ENCODE results near the gene MAML2. TPM values are rescaled to one million over a fixed set of nuclear protein-coding genes. Genes with fewer than 3 reads are reported as not detected.

The MAML2 gene
- total RNA-seq, 2 donors from 2014 or later, result 29.2 to 34.9 TPM

DNA sequence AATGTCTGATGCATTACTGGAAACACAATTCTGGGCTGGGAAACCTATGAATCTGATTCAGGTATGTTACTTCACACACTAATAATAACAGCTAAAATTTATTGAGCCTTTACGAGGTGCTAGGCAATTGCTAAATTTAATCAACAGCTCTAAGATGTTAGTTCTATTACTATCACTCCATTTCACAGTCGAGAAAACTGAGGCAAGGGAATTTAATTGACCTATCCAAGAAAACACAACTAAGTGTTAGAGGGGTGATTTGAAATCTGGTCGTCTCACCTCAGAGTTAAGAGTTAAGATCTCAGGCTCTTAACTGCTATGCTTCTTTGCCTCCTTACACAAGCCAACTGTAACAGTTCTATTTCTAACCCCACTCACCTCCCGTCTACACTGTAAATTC is 8.8 kb downstream of the MAML2 start:
- ATAC-seq (no peak), DNase-seq (no peak)
- H3K4me1 Mint-ChIP-seq, result peaks cover 64% of the 10 kb centered on the region
- H3K4me3 Mint-ChIP-seq, result no peak overlapping the region
- H3K27ac Mint-ChIP-seq, result no peak overlapping the region
- peaks cover 5% of the 10 kb centered on the region for H3K36me3 Mint-ChIP-seq (ENCODE audit: low read depth)
- no peaks in the 10 kb centered on the region for H3K27me3 Mint-ChIP-seq
- H3K9me3 ChIP-seq (ENCODE audit: control insufficient read depth, low read length, poor library complexity, severe bottlenecking), result peaks cover 3% of the 10 kb centered on the region

DNA sequence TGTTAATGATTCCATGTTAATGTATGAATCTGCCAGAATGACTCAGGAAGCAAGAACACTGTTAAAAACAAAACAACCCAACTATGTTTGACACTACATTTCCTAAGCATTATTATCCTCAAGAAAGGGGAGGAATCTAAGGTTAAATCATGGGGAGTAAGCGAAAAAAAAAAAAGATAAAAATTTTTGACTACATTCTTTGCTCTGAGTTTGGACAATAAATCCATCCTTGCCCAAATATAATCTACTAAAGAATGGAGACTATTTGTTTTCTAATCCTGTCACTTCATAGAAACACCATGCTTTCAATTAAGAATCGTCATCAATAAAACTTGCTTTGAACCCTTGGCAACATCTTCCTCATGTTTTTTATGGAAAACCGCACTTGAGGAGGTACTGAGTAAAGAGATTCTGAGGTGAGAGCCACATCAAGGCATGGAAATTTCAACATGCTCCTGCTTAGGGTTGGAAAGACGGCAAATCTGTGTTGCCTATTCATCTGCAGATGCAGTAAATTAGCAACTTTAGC is 9.7 kb downstream of the MAML2 start:
- Mint-ChIP-seq H3K27me3 (no peaks in the 10 kb centered on the region), H3K27ac (peak overlapping the region; percentile 37), H3K4me3 (no peak overlapping the region), H3K36me3 (ENCODE audit: low read depth) (peaks cover 7% of the 10 kb centered on the region), H3K4me1 (peaks cover 61% of the 10 kb centered on the region)
- H3K9me3 ChIP-seq (ENCODE audit: control insufficient read depth, low read length, poor library complexity, severe bottlenecking), result peaks cover 3% of the 10 kb centered on the region
- no peak for ATAC-seq
- no peak for DNase-seq

DNA sequence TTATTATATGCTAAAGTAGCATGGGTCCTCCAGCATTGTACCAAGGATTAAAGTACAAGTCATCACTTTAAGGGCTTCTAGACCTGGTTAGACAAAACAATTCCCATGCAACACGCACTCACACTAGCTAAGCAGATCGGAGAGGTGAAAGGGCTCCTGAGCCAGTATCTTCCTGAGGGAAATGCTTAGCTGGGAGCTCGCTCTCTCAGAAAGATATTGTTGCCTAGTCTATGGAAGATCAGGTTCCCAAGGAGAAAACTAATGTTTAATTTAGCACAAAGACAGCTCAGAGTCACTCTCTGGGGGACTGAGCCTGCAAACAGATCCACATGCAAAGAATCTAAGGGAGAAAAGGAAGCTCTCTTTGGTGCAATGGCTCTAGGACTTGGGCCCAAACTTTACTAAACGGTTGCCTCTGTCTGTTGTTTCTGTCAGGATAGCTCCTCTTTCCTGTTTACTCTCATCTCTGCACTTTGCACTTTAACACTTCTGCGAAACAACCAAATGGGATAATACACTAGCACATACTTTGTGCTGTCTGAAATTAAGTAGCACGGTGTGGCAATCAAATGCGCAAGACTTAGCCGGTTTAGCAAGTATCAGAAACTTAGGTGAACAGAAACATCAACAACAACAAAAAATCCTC is 10.7 kb downstream of the MAML2 start:
- ATAC-seq, result no peak

DNA sequence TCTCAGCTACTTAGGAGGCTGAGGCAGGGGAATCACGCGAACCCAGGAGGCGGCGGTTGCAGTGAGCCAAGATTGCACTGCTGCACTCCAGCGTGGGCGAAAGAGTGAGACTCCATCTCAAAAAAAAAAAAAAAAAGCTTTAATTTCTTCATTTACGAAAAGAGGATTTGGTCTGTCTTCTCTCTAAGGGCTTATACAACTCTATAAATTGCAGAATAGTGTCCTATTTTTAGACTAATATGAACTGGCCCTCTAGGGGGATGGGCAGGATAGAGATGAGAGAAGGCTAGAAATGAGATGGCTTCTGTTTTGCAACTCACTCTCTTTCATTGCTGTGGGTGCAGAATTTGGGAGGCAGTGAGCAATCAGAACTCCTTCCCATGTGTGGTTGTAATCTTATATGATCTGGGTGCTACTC is 11.3 kb downstream of the MAML2 start:
- H3K4me1 Mint-ChIP-seq, result peaks cover 51% of the 10 kb centered on the region
- H3K27ac Mint-ChIP-seq, result no peak overlapping the region
- H3K4me3 Mint-ChIP-seq, result no peak overlapping the region
- H3K27me3 Mint-ChIP-seq, result no peaks in the 10 kb centered on the region
- ATAC-seq (peak; percentile 25), DNase-seq (no peak)
- peaks cover 3% of the 10 kb centered on the region for H3K9me3 ChIP-seq (ENCODE audit: control insufficient read depth, low read length, poor library complexity, severe bottlenecking)
- peaks cover 7% of the 10 kb centered on the region for H3K36me3 Mint-ChIP-seq (ENCODE audit: low read depth)

More for the DNA sequence above, 10.7 kb downstream of the MAML2 start:
- Mint-ChIP-seq H3K27me3 (no peaks in the 10 kb centered on the region), H3K36me3 (ENCODE audit: low read depth) (peaks cover 7% of the 10 kb centered on the region), H3K4me1 (peaks cover 51% of the 10 kb centered on the region), H3K27ac (peak overlapping the region; percentile 72), H3K4me3 (no peak overlapping the region)
- no peak for DNase-seq
- peaks cover 3% of the 10 kb centered on the region for H3K9me3 ChIP-seq (ENCODE audit: control insufficient read depth, low read length, poor library complexity, severe bottlenecking)

DNA sequence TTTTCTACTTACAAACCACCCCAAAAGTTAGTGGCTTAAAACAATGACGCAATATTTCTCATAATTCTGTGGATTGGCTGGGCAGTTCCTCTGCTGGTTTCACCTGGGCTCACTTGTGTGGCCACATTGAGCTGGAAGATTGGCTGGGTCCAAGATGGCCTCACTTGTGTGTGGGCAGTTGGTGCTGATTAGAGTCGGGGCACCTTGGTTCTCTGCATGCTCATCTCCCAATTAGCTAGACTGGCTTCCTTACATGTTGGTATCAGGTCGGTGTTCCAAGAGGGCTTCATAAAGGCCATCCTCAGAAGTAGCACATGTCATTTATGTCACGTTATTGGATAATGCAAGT is 12.5 kb downstream of the MAML2 start:
- peaks cover 3% of the 10 kb centered on the region for H3K9me3 ChIP-seq (ENCODE audit: control insufficient read depth, low read length, poor library complexity, severe bottlenecking)
- H3K4me3 Mint-ChIP-seq, result no peak overlapping the region
- H3K27ac Mint-ChIP-seq, result peak overlapping the region; percentile 27
- no peak for DNase-seq
- H3K4me1 Mint-ChIP-seq, result peaks cover 49% of the 10 kb centered on the region
- no peak for ATAC-seq
- no peaks in the 10 kb centered on the region for H3K27me3 Mint-ChIP-seq
- peaks cover 4% of the 10 kb centered on the region for H3K36me3 Mint-ChIP-seq (ENCODE audit: low read depth)

DNA sequence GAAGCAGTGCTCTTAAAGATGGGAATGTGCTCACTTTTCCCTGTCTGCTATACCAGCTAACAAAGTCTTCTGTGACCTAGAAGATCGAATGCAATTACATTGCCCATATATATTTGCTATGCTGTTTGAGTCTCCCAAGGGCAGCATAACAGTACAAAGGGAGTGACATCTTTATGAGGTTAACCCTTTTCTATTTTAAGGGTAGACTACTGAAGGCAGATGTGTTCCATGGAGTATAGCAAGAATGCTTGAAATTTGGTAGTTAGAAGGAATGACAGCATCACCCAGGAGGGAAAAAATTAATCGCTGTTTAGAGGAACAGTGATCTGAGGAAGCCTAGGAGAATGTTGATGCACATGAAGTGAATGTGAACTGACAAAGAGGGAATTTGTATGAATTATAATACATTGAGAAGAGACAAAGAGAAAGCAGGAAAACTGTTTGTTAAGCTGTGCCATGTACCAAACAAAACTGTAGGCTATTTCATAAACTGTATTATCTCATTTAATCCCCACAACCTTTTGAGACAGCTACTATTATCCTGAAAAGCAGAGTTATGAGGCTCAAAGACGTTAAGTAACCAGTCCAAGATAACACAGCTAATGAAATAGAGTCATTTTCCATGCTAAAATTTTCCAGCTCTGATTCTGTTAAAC is 13.0 kb downstream of the MAML2 start:
- no peak for ATAC-seq
- no peak for DNase-seq
- Mint-ChIP-seq H3K27ac (peak overlapping the region; percentile 27), H3K4me1 (peaks cover 48% of the 10 kb centered on the region), H3K4me3 (no peak overlapping the region), H3K36me3 (ENCODE audit: low read depth) (peaks cover 4% of the 10 kb centered on the region), H3K27me3 (no peaks in the 10 kb centered on the region)
- H3K9me3 ChIP-seq (ENCODE audit: control insufficient read depth, low read length, poor library complexity, severe bottlenecking), result peaks cover 3% of the 10 kb centered on the region

DNA sequence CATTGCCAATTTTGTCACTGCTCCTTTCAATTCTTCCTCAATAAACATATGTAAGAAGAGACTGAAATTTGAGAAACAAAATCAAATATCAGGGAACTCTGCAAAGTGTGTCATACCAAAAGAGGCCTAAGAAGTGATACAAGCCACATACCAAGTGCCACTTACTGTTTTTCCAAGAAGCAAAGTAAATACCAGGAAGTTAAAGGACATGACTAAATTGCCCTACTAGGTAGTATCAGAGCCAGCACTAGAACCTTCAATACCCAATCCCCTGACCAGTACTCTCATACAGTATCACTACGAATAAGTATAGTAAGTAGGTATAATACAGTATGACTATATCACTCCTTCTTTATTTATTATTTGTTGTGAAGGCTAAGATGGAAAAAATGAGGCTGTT is 13.6 kb downstream of the MAML2 start:
- no peak for ATAC-seq
- no peaks in the 10 kb centered on the region for H3K27me3 Mint-ChIP-seq
- peaks cover 4% of the 10 kb centered on the region for H3K36me3 Mint-ChIP-seq (ENCODE audit: low read depth)
- peaks cover 3% of the 10 kb centered on the region for H3K9me3 ChIP-seq (ENCODE audit: control insufficient read depth, low read length, poor library complexity, severe bottlenecking)
- DNase-seq, result no peak
- H3K4me1 Mint-ChIP-seq, result peaks cover 47% of the 10 kb centered on the region
- no peak overlapping the region for H3K27ac Mint-ChIP-seq
- no peak overlapping the region for H3K4me3 Mint-ChIP-seq

DNA sequence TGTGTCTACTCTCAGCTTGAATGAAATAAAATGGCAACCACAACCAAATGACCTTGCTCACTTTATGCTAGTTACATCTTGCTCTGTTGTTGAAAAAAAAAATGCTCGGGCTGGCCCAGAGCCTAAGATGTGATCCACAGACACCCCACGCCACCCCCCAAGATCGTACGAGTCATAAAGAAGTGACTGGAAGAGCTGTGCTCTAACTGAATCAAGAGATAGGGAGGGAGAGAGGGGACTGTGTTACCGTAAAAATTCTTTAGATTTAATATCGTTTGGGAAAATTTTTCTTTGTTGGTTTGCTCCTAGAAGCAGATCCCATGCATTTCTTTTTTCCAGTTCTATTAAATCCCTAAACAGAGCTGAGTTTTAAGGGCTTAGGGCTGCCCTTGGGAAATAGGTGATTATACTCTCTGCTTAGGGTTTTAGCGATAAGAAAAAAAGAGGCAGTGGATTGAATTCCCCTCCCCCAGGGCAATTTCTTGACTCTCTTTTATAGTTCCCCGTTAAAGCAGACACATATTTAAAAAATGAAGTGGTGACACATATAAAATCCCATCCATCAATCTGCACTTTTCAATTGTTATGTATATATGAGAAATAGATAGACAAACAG is 14.5 kb downstream of the MAML2 start:
- no peak overlapping the region for H3K4me3 Mint-ChIP-seq
- peaks cover 42% of the 10 kb centered on the region for H3K4me1 Mint-ChIP-seq
- DNase-seq, result no peak
- no peak overlapping the region for H3K27ac Mint-ChIP-seq
- peaks cover 4% of the 10 kb centered on the region for H3K36me3 Mint-ChIP-seq (ENCODE audit: low read depth)
- ATAC-seq, result no peak
- H3K9me3 ChIP-seq (ENCODE audit: control insufficient read depth, low read length, poor library complexity, severe bottlenecking), result peaks cover 3% of the 10 kb centered on the region
- no peaks in the 10 kb centered on the region for H3K27me3 Mint-ChIP-seq

DNA sequence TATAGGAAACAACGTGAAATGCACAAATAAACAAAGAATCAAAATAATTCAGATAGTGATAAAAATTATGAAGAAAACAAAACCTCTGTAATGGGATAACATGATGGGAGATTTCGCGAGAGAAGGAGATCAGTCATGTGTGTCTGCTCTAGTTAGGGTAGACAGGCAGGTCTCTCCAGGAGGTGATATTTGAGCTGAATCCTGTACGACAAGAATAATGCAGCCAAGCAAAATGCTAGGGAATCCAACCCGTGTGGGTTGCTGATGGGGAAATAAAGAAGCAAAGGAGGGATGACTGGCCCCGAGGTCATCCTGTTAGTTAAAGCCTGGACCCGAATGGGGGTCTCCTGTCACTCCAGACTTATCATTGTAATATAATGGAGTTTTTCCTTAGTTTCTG is 16.0 kb downstream of the MAML2 start:
- H3K4me3 Mint-ChIP-seq, result no peak overlapping the region
- peaks cover 3% of the 10 kb centered on the region for H3K9me3 ChIP-seq (ENCODE audit: control insufficient read depth, low read length, poor library complexity, severe bottlenecking)
- peaks cover 32% of the 10 kb centered on the region for H3K4me1 Mint-ChIP-seq
- H3K27me3 Mint-ChIP-seq, result no peaks in the 10 kb centered on the region
- DNase-seq (no peak), ATAC-seq (no peak)
- no peak overlapping the region for H3K27ac Mint-ChIP-seq
- H3K36me3 Mint-ChIP-seq (ENCODE audit: low read depth), result peaks cover 4% of the 10 kb centered on the region

DNA sequence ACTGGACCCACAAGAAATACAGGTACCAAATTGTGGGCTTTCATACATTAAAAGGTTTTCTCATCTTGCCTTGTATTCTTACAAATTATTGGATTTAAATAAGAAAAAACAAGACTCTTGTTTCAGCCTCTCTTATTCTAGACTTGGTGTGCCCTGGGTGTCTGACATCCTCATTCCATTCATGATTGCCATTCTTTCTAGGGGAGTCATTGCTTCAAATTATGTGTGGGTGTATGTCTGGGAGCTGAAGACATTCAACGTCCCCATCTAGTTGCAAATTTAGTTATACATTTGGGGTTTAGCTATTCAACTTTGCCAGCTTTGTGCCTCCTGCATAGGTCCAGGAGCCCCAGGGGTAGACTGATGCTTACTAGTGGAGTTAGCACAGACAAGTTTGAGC is 18.1 kb downstream of the MAML2 start:
- Mint-ChIP-seq H3K36me3 (ENCODE audit: low read depth) (peaks cover 2% of the 10 kb centered on the region), H3K4me1 (peaks cover 35% of the 10 kb centered on the region)

DNA sequence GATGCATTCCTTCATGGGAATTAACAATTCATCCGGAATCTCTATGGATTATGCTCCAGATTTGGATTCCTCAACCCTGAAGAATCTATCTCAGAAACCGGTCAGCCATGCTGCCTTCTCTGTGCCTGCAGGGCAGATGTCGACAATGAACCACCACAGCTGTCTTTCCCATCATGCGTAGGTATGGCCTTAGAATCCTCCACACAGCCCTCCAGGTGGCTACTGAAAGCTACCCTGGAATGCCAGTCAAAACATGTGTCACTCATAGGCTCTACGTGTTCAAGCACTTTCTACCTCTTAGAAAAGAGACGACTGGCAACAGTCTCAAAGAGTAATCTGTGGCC is 19.4 kb downstream of the MAML2 start:
- no peak overlapping the region for H3K4me3 Mint-ChIP-seq
- peaks cover 35% of the 10 kb centered on the region for H3K4me1 Mint-ChIP-seq
- no peak overlapping the region for H3K27ac Mint-ChIP-seq
- H3K9me3 ChIP-seq (ENCODE audit: control insufficient read depth, low read length, poor library complexity, severe bottlenecking), result no peaks in the 10 kb centered on the region
- DNase-seq (no peak), ATAC-seq (no peak)
- H3K36me3 Mint-ChIP-seq (ENCODE audit: low read depth), result no peaks in the 10 kb centered on the region
- no peaks in the 10 kb centered on the region for H3K27me3 Mint-ChIP-seq

More for the DNA sequence above, 18.1 kb downstream of the MAML2 start:
- Mint-ChIP-seq H3K27ac (peak overlapping the region; percentile 39), H3K27me3 (no peaks in the 10 kb centered on the region), H3K4me3 (no peak overlapping the region)
- H3K9me3 ChIP-seq (ENCODE audit: control insufficient read depth, low read length, poor library complexity, severe bottlenecking), result peaks cover under 1% of the 10 kb centered on the region
- no peak for ATAC-seq
- DNase-seq, result no peak

DNA sequence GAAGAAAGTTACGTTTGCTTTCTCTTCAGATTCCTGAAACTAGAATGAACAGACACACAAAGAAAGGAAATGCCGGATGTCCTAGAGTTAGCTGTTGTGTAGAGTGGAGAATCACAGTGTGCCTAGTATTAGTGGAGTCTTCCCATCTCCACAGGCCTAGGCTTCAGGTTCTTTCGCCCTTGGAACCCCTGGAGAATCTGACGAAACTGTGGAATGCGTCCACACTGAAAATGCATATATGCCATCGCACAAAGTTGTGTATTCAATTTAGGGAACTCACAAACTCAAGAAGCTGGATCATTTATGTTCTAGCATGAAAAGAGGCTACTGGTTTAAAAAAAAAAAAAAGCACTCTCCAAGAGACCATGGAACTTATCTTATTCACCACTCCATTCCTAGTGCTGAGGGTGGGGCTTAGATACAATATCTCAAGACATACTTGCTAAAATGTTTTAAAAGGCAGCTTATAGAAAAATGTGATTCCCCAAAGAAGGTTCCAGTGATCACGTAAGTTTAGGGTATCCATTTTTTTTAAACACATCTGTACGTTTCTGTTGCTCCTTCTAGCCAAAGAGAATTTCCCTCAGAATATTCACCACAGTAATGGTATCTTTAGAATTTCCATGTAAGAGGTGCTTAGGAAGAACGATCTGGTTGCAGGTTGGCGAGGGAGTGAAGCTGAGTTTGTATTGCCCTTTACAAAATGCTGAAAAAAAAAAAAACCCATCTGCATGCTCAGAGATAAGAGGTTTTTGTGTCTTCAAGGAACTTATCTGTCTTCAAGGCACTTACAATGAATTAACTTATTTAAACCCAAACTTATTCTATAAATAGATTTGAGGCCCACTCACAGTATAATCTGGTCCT is 20.0 kb downstream of the MAML2 start:
- Mint-ChIP-seq H3K4me1 (peaks cover 37% of the 10 kb centered on the region), H3K27me3 (no peaks in the 10 kb centered on the region), H3K36me3 (ENCODE audit: low read depth) (no peaks in the 10 kb centered on the region), H3K27ac (no peak overlapping the region), H3K4me3 (no peak overlapping the region)
- DNase-seq (no peak), ATAC-seq (no peak)
- H3K9me3 ChIP-seq (ENCODE audit: control insufficient read depth, low read length, poor library complexity, severe bottlenecking), result no peaks in the 10 kb centered on the region

DNA sequence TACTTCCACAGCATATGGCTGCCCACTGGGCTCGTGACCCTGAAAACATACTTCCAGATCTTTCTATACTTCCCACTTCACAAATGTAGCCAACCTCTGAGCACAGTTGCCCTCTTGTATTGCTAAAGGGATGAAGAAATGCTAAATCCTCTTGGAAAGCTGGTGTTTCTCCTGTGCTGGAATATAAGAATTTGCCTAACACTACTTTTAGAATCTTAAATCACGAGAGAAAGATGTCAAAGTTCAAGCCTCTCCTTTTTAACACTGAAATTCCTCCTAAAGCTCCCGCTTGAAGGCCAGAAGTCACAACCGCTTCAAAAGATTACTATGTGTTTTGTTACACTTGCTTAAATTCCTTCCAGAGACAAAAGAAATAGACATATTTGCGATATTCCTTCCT is 21.9 kb downstream of the MAML2 start:
- H3K9me3 ChIP-seq (ENCODE audit: control insufficient read depth, low read length, poor library complexity, severe bottlenecking), result no peaks in the 10 kb centered on the region
- no peak overlapping the region for H3K4me3 Mint-ChIP-seq
- H3K4me1 Mint-ChIP-seq, result peaks cover 38% of the 10 kb centered on the region
- no peaks in the 10 kb centered on the region for H3K27me3 Mint-ChIP-seq
- H3K36me3 Mint-ChIP-seq (ENCODE audit: low read depth), result peaks cover 2% of the 10 kb centered on the region
- ATAC-seq, result no peak
- no peak for DNase-seq
- H3K27ac Mint-ChIP-seq, result no peak overlapping the region
